Activated naive CD8-positive, alpha-beta T cell treated with anti-CD3 and anti-CD28 coated beads, Interleukin-2, amount 50 U/mL, for 24 hours (primary cell): Measurements from ENCODE around the gene SPACA7.

Experiments
- ATAC-seq: fragments of 150-1000 bp; cut with Tn5 transposase; one replicate; pipeline ENCODE4 v1.10.0; 2021
- DNase-seq: peaks from one replicate; pipeline ENCODE4 v3.0.0; 2021
- H3K27ac Mint-ChIP-seq: one replicate; pipeline ENCODE4 v1.8.0; 2021; ENCODE audit warnings: mild to moderate bottlenecking, mixed read lengths
- H3K27me3 Mint-ChIP-seq: one replicate; pipeline ENCODE4 v1.8.0; 2021; ENCODE audit warnings: mixed read lengths
- H3K36me3 Mint-ChIP-seq: one replicate; pipeline ENCODE4 v1.8.0; 2021; ENCODE audit warnings: low read depth, mixed read lengths
- H3K4me1 Mint-ChIP-seq: one replicate; pipeline ENCODE4 v1.8.0; 2021; ENCODE audit warnings: mixed read lengths
- H3K4me3 Mint-ChIP-seq: one replicate; pipeline ENCODE4 v1.8.0; 2021; ENCODE audit warnings: mild to moderate bottlenecking, moderate library complexity, mixed read lengths
- H3K9me3 Mint-ChIP-seq: one replicate; pipeline ENCODE4 v1.8.0; 2021; ENCODE audit warnings: mixed read lengths

The SPACA7 gene

GRCh38 chr13:112445411-112446271, 69.5 kb downstream of the SPACA7 start:
- Mint-ChIP-seq H3K27me3 (peaks cover 25% of the 10 kb centered on the region), H3K4me3 (no peak overlapping the region), H3K36me3 (no peaks in the 10 kb centered on the region), H3K27ac (no peak overlapping the region), H3K9me3 (no peaks in the 10 kb centered on the region), H3K4me1 (no peaks in the 10 kb centered on the region)
- DNase-seq = no peak
- no peak for ATAC-seq

- Mint-ChIP-seq H3K27ac (no peak overlapping the region), H3K4me3 (no peak overlapping the region), H3K9me3 (no peaks in the 10 kb centered on the region), H3K4me1 (no peaks in the 10 kb centered on the region), H3K36me3 (no peaks in the 10 kb centered on the region), H3K27me3 (peaks cover 21% of the 10 kb centered on the region)
- DNase-seq (no peak), ATAC-seq (no peak)
Observed at GRCh38 chr13:112446347-112446861, 70.2 kb downstream of the SPACA7 start.

GRCh38 chr13:112446867-112447266, 70.7 kb downstream of the SPACA7 start:
- H3K36me3 Mint-ChIP-seq = no peaks in the 10 kb centered on the region
- ATAC-seq = no peak
- H3K4me3 Mint-ChIP-seq = no peak overlapping the region
- H3K4me1 Mint-ChIP-seq = no peaks in the 10 kb centered on the region
- peaks cover 20% of the 10 kb centered on the region for H3K27me3 Mint-ChIP-seq
- no peaks in the 10 kb centered on the region for H3K9me3 Mint-ChIP-seq
- no peak for DNase-seq
- H3K27ac Mint-ChIP-seq = no peak overlapping the region

GRCh38 chr13:112447306-112447705, 71.2 kb downstream of the SPACA7 start:
- ATAC-seq (no peak), DNase-seq (no peak)
- no peak overlapping the region for H3K4me3 Mint-ChIP-seq
- no peaks in the 10 kb centered on the region for H3K36me3 Mint-ChIP-seq
- no peaks in the 10 kb centered on the region for H3K4me1 Mint-ChIP-seq
- H3K9me3 Mint-ChIP-seq = no peaks in the 10 kb centered on the region
- H3K27ac Mint-ChIP-seq = no peak overlapping the region
- peaks cover 20% of the 10 kb centered on the region for H3K27me3 Mint-ChIP-seq

GRCh38 chr13:112447761-112448603, 71.8 kb downstream of the SPACA7 start:
- Mint-ChIP-seq H3K27me3 (peaks cover 16% of the 10 kb centered on the region), H3K4me3 (no peak overlapping the region), H3K9me3 (no peaks in the 10 kb centered on the region), H3K4me1 (no peaks in the 10 kb centered on the region), H3K36me3 (no peaks in the 10 kb centered on the region), H3K27ac (no peak overlapping the region)
- DNase-seq (no peak), ATAC-seq (no peak)

GRCh38 chr13:112448621-112449544, 72.7 kb downstream of the SPACA7 start:
- DNase-seq (no peak), ATAC-seq (no peak)
- Mint-ChIP-seq H3K27me3 (peaks cover 7% of the 10 kb centered on the region), H3K4me1 (no peaks in the 10 kb centered on the region), H3K9me3 (no peaks in the 10 kb centered on the region), H3K4me3 (no peak overlapping the region), H3K27ac (no peak overlapping the region), H3K36me3 (no peaks in the 10 kb centered on the region)

- no peaks in the 10 kb centered on the region for H3K4me1 Mint-ChIP-seq
- no peak overlapping the region for H3K4me3 Mint-ChIP-seq
- H3K9me3 Mint-ChIP-seq = no peaks in the 10 kb centered on the region
- peaks cover 4% of the 10 kb centered on the region for H3K27me3 Mint-ChIP-seq
- DNase-seq (no peak), ATAC-seq (no peak)
- H3K27ac Mint-ChIP-seq = no peak overlapping the region
- no peaks in the 10 kb centered on the region for H3K36me3 Mint-ChIP-seq
Observed at GRCh38 chr13:112449545-112449930, 73.4 kb downstream of the SPACA7 start.

GRCh38 chr13:112450118-112450903, 74.2 kb downstream of the SPACA7 start:
- no peaks in the 10 kb centered on the region for H3K9me3 Mint-ChIP-seq
- peaks cover 4% of the 10 kb centered on the region for H3K27me3 Mint-ChIP-seq
- no peak overlapping the region for H3K27ac Mint-ChIP-seq
- DNase-seq (no peak), ATAC-seq (no peak)
- H3K4me3 Mint-ChIP-seq = no peak overlapping the region
- no peaks in the 10 kb centered on the region for H3K4me1 Mint-ChIP-seq
- H3K36me3 Mint-ChIP-seq = no peaks in the 10 kb centered on the region

GRCh38 chr13:112450904-112451240, 74.7 kb downstream of the SPACA7 start:
- DNase-seq = no peak
- H3K27me3 Mint-ChIP-seq = peaks cover 4% of the 10 kb centered on the region
- no peak for ATAC-seq
- no peak overlapping the region for H3K27ac Mint-ChIP-seq
- H3K36me3 Mint-ChIP-seq = no peaks in the 10 kb centered on the region
- no peak overlapping the region for H3K4me3 Mint-ChIP-seq
- H3K9me3 Mint-ChIP-seq = no peaks in the 10 kb centered on the region
- H3K4me1 Mint-ChIP-seq = no peaks in the 10 kb centered on the region

- Mint-ChIP-seq H3K27ac (no peak overlapping the region), H3K9me3 (no peaks in the 10 kb centered on the region), H3K4me1 (no peaks in the 10 kb centered on the region), H3K27me3 (peaks cover 7% of the 10 kb centered on the region), H3K4me3 (no peak overlapping the region), H3K36me3 (no peaks in the 10 kb centered on the region)
- ATAC-seq (no peak), DNase-seq (no peak)
Observed at GRCh38 chr13:112451512-112452379, 75.6 kb downstream of the SPACA7 start.

GRCh38 chr13:112452380-112453206, 76.4 kb downstream of the SPACA7 start:
- no peak for DNase-seq
- Mint-ChIP-seq H3K4me1 (no peaks in the 10 kb centered on the region), H3K36me3 (no peaks in the 10 kb centered on the region), H3K9me3 (no peaks in the 10 kb centered on the region), H3K27me3 (peaks cover 7% of the 10 kb centered on the region), H3K27ac (no peak overlapping the region), H3K4me3 (no peak overlapping the region)
- no peak for ATAC-seq

- Mint-ChIP-seq H3K27me3 (peaks cover 8% of the 10 kb centered on the region), H3K4me3 (no peak overlapping the region), H3K27ac (no peak overlapping the region), H3K4me1 (no peaks in the 10 kb centered on the region), H3K36me3 (no peaks in the 10 kb centered on the region), H3K9me3 (no peaks in the 10 kb centered on the region)
- DNase-seq (no peak), ATAC-seq (no peak)
Observed at GRCh38 chr13:112453207-112453829, 77.2 kb downstream of the SPACA7 start.
